ENCODE data around the gene RSL24D1.

GRCh38 chr15:55179141-55179540, 17.6 kb downstream of the RSL24D1 start:
- TF ChIP-seq RAD21 (IDR thresholded peaks at IDR 0.05; ENCODE audit: low read depth) (no peak), CTCF (IDR thresholded peaks at IDR 0.05 in 2 of 3, conservative IDR thresholded peaks at IDR 0.05 in 1 of 3; ENCODE audit: borderline replicate concordance in 1 of 3, insufficient read depth in 1 of 3, low read depth in 2 of 3, low read length in 2 of 3) (no peak), POLR2A (IDR thresholded peaks at IDR 0.05; ENCODE audit: borderline replicate concordance, extremely low read depth, insufficient read depth, insufficient read length) (no peak), EZH2 (IDR thresholded peaks at IDR 0.05) (no peak), ZBTB33 (IDR thresholded peaks at IDR 0.05; ENCODE audit: extremely low read depth, insufficient replicate concordance, low read length) (no peak), SP1 (IDR thresholded peaks at IDR 0.05; ENCODE audit: low read depth) (no peak), REST (IDR thresholded peaks at IDR 0.05; ENCODE audit: low read depth) (no peak), TCF7L2 (IDR thresholded peaks at IDR 0.05; ENCODE audit: borderline replicate concordance, extremely low read depth, insufficient read depth, insufficient read length) (no peak), MAX (IDR thresholded peaks at IDR 0.05) (no peak), FOSL1 (IDR thresholded peaks at IDR 0.05; ENCODE audit: low read depth) (no peak), ATF3 (IDR thresholded peaks at IDR 0.05) (no peak), POLR2AphosphoS5 (IDR thresholded peaks at IDR 0.05; ENCODE audit: low read depth, low read length) (no peak), SRF (IDR thresholded peaks at IDR 0.05; ENCODE audit: low read depth) (no peak)
